AG09309 (cell line): ENCODE measurements around the gene ATP6AP2.

ENCODE experiments used
- DNase-seq: peaks from one replicate; pipeline ENCODE4 v3.0.0-alpha.2; 2010; ENCODE audit warnings: low read depth
- H3K4me3 ChIP-seq: 2 replicates; pipeline ENCODE4 v1.5.1; 2011; ENCODE audit warnings: mild to moderate bottlenecking, low read depth, low read length, moderate library complexity; ENCODE audit not compliant: control insufficient read depth
- CTCF ChIP-seq: IDR thresholded peaks from 2 replicates; pipeline ENCODE4 v1.5.1; 2011; ENCODE audit warnings: mild to moderate bottlenecking, low read depth, low read length, inconsistent platforms; ENCODE audit not compliant: insufficient read depth, control insufficient read depth; ENCODE audit errors: missing control alignments

Gene ATP6AP2

GRCh38 chrX:40542208-40542607 lies 38.6 kb upstream of the ATP6AP2 start:
- no peak for DNase-seq
- no peak for TF ChIP-seq CTCF
- H3K4me3 ChIP-seq: no peak overlapping the region

GRCh38 chrX:40542972-40543371 lies 37.8 kb upstream of the ATP6AP2 start:
- DNase-seq: no peak
- no peak for TF ChIP-seq CTCF
- no peak overlapping the region for H3K4me3 ChIP-seq

GRCh38 chrX:40543661-40544328 lies 37.0 kb upstream of the ATP6AP2 start:
- no peak for DNase-seq
- peak; percentile 76 for TF ChIP-seq CTCF
- no peak overlapping the region for H3K4me3 ChIP-seq

GRCh38 chrX:40544343-40545266 lies 36.2 kb upstream of the ATP6AP2 start:
- H3K4me3 ChIP-seq: no peak overlapping the region
- TF ChIP-seq CTCF: no peak
- no peak for DNase-seq

GRCh38 chrX:40546870-40547269 lies 33.9 kb upstream of the ATP6AP2 start:
- TF ChIP-seq CTCF: no peak
- no peak for DNase-seq
- no peak overlapping the region for H3K4me3 ChIP-seq

- H3K4me3 ChIP-seq: no peak overlapping the region
- TF ChIP-seq CTCF: no peak
- DNase-seq: no peak
Observed at GRCh38 chrX:40550066-40550465, 30.7 kb upstream of the ATP6AP2 start.
